OCI-LY1 (cell line): Measurements from ENCODE around the gene MAZ.

Source experiments
- H2AFZ ChIP-seq: fragments of 200-600 bp; sonication (generic), shearing (Covaris generic); 2 replicates; pipeline ENCODE4 v1.6.0; 2014; ENCODE audit warnings: antibody characterized with exemption, mild to moderate bottlenecking, low read length
- H3F3A ChIP-seq: fragments of 200-600 bp; sonication (generic), shearing (Covaris generic); 2 replicates; pipeline ENCODE4 v1.6.0; 2014; ENCODE audit warnings: mild to moderate bottlenecking, antibody characterized with exemption, low read length, moderate library complexity; ENCODE audit not compliant: insufficient read depth
- H3K27ac ChIP-seq: fragments of 200-600 bp; sonication (generic); 2 replicates; pipeline ENCODE4 v1.5.1; 2014; ENCODE audit warnings: low read length, mixed run types, mild to moderate bottlenecking, low read depth; ENCODE audit not compliant: poor library complexity, severe bottlenecking
- H3K27me3 ChIP-seq: fragments of 200-600 bp; sonication (generic); 2 replicates; pipeline ENCODE4 v1.6.0; 2014; ENCODE audit warnings: antibody characterized with exemption, mild to moderate bottlenecking, low read length, moderate library complexity; ENCODE audit not compliant: insufficient read depth
- H3K36me3 ChIP-seq: fragments of 200-600 bp; sonication (generic); 2 replicates; pipeline ENCODE4 v1.6.1; 2014; ENCODE audit warnings: mild to moderate bottlenecking, antibody characterized with exemption, low read length, moderate library complexity, mixed read lengths; ENCODE audit not compliant: insufficient read depth
- H3K4me1 ChIP-seq: fragments of 200-600 bp; sonication (generic); 2 replicates; pipeline ENCODE4 v1.5.1; 2014; ENCODE audit warnings: mild to moderate bottlenecking, low read length, moderate library complexity; ENCODE audit not compliant: insufficient read depth, severe bottlenecking
- H3K4me2 ChIP-seq: fragments of 200-600 bp; sonication (generic), shearing (Covaris generic); 2 replicates; pipeline ENCODE4 v1.6.1; 2014; ENCODE audit warnings: low read length
- H3K4me3 ChIP-seq: fragments of 200-600 bp; sonication (generic); 2 replicates; pipeline ENCODE4 v1.5.1; 2014; ENCODE audit warnings: low read length, low read depth, mild to moderate bottlenecking, mixed read lengths; ENCODE audit not compliant: poor library complexity, severe bottlenecking
- H3K79me2 ChIP-seq: fragments of 200-600 bp; shearing (Covaris generic); 2 replicates; pipeline ENCODE4 v1.6.1; 2016; ENCODE audit warnings: mixed run types, low read length, mixed read lengths; ENCODE audit not compliant: insufficient read depth
- H3K9ac ChIP-seq: fragments of 200-600 bp; sonication (generic), shearing (Covaris generic); 2 replicates; pipeline ENCODE4 v1.6.1; 2014; ENCODE audit warnings: mild to moderate bottlenecking, low read length, mixed read lengths
- H3K9me2 ChIP-seq: fragments of 200-600 bp; sonication (generic), shearing (Covaris generic); 2 replicates; pipeline ENCODE4 v1.6.1; 2014; ENCODE audit warnings: low read depth, mild to moderate bottlenecking, low read length, mixed read lengths
- H3K9me3 ChIP-seq: fragments of 200-600 bp; shearing (Covaris generic); 2 replicates; pipeline ENCODE4 v1.6.1; 2014; ENCODE audit warnings: low read length, mixed read lengths
- H4K20me1 ChIP-seq: fragments of 200-600 bp; sonication (generic), shearing (Covaris generic); 2 replicates; pipeline ENCODE4 v1.6.0; 2016; ENCODE audit warnings: mild to moderate bottlenecking, low read length; ENCODE audit not compliant: insufficient read depth
- EZH2 ChIP-seq: fragments of 200-600 bp; sonication (generic), shearing (Covaris generic); IDR thresholded peaks from 2 replicates; pipeline ENCODE4 v1.8.0; 2017; ENCODE audit warnings: borderline replicate concordance, mixed run types, mild to moderate bottlenecking, antibody characterized with exemption, low read length, moderate library complexity, mixed read lengths
- TF ChIP-seq, protein P1 (sequence below): fragments of 200-600 bp; sonication (generic), shearing (Covaris generic); IDR thresholded peaks from 2 replicates; pipeline ENCODE4 v1.5.1; 2017; ENCODE audit warnings: mild to moderate bottlenecking, antibody characterized with exemption, low read length, moderate library complexity, mixed read lengths

The MAZ gene

DNA sequence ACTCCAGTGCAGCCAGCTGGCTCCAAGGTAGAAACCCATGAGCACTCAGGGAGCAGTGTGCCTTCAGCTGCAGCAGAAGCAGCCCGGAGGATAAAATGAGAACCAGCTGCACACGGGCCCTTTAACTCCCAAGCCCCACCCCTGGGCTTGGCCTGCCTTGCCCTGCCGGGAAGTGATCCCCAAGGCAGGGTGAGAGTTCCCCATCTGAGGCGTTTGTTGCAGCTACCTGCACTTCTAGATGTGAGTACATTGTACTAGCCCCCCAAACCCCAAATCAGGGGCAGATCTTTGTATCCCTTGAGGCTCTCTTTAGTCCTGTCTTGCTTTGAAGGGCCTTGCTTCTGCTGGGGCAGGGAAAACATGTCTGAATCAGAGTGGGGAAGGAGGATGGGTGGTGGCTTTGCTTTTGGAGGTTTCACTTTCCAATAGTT is 14.0 kb downstream of the MAZ start, which contains the start of gene MVP:
TSS of gene MVP (plus strand) at position 192 of the 431 bp plus-strand sequence. CDS start 10,088 bp downstream, outside the sequence.
- Histone ChIP-seq H3K27me3 (no peaks in the 10 kb centered on the region), H3K9me3 (no peaks in the 10 kb centered on the region), H3K27ac (peak within 1 kb of the TSS; percentile 24), H2AFZ (no peak within 1 kb of the TSS), H3K9ac (peak within 1 kb of the TSS; percentile 50; the same call in 1 of the 2 replicates), H3K4me1 (peaks cover 49% of the 10 kb centered on the region), H3K4me3 (peak within 1 kb of the TSS; percentile 58), H4K20me1 (no peaks in the 10 kb centered on the region), H3F3A (no peaks in the 10 kb centered on the region), H3K79me2 (no peaks in the 10 kb centered on the region), H3K36me3 (peaks cover 26% of the 10 kb centered on the region), H3K9me2 (no peaks in the 10 kb centered on the region), H3K4me2 (peak within 1 kb of the TSS; percentile 71)
- TF ChIP-seq EZH2: no peak
- TF ChIP-seq, protein P1, sequence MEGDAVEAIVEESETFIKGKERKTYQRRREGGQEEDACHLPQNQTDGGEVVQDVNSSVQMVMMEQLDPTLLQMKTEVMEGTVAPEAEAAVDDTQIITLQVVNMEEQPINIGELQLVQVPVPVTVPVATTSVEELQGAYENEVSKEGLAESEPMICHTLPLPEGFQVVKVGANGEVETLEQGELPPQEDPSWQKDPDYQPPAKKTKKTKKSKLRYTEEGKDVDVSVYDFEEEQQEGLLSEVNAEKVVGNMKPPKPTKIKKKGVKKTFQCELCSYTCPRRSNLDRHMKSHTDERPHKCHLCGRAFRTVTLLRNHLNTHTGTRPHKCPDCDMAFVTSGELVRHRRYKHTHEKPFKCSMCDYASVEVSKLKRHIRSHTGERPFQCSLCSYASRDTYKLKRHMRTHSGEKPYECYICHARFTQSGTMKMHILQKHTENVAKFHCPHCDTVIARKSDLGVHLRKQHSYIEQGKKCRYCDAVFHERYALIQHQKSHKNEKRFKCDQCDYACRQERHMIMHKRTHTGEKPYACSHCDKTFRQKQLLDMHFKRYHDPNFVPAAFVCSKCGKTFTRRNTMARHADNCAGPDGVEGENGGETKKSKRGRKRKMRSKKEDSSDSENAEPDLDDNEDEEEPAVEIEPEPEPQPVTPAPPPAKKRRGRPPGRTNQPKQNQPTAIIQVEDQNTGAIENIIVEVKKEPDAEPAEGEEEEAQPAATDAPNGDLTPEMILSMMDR: no peak

GRCh38 chr16:29820730-29821642 is 14.7 kb downstream of the MAZ start:
- peak overlapping the region; percentile 71 for H3K4me2 ChIP-seq
- peak overlapping the region; percentile 50; the same call in 1 of the 2 replicates for H3K9ac ChIP-seq
- H3K36me3 ChIP-seq: peaks cover 26% of the 10 kb centered on the region
- no peak for TF ChIP-seq EZH2
- no peaks in the 10 kb centered on the region for H3F3A ChIP-seq
- no peaks in the 10 kb centered on the region for H3K79me2 ChIP-seq
- no peaks in the 10 kb centered on the region for H3K9me2 ChIP-seq
- no peaks in the 10 kb centered on the region for H3K27me3 ChIP-seq
- no peak overlapping the region for H2AFZ ChIP-seq
- no peaks in the 10 kb centered on the region for H4K20me1 ChIP-seq
- no peaks in the 10 kb centered on the region for H3K9me3 ChIP-seq
- H3K4me3 ChIP-seq: peak overlapping the region; percentile 58
- peaks cover 47% of the 10 kb centered on the region for H3K4me1 ChIP-seq
- H3K27ac ChIP-seq: peak overlapping the region; percentile 24

DNA sequence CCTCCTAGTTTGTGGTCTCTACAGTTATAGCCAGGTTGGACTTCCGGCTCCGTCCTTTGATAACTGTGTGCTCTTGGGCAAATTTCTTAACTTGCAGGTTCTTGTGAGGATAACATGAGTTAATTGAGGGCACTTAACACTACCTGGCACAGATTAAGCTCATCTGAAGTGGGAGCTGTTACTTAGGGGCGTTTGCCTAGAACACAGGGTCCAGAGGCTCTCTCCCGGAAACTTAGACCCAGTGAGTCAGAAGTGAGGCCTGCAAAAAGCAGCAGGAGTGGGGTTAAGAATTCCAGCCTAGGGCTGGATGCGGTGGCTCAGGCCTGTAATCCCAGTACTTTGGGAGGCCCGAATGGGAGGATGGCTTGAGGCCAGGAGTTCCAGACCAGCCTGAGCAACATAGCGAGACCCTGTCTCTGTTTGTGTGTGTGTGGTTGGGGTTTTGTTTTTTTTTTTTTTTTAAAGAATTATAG is 15.3 kb downstream of the MAZ start:
- Histone ChIP-seq H3K79me2 (no peaks in the 10 kb centered on the region), H3F3A (no peaks in the 10 kb centered on the region), H3K9ac (no peak overlapping the region; the same call in 1 of the 2 replicates), H3K4me1 (peaks cover 47% of the 10 kb centered on the region), H3K9me2 (no peaks in the 10 kb centered on the region), H3K27me3 (no peaks in the 10 kb centered on the region), H3K27ac (no peak overlapping the region), H3K9me3 (no peaks in the 10 kb centered on the region), H3K36me3 (peaks cover 26% of the 10 kb centered on the region), H3K4me2 (peak overlapping the region; percentile 71; the same call in 1 of the 2 replicates), H4K20me1 (no peaks in the 10 kb centered on the region), H2AFZ (no peak overlapping the region), H3K4me3 (no peak overlapping the region)
- TF ChIP-seq EZH2: no peak
- TF ChIP-seq, protein P1: no peak
